BLaER1 treated with 17β-estradiol and CSF1 and Interleukin-3, amounts not matched to agents 10 nM and 100 nM (cell line): ENCODE measurements around the gene FGD4.
A peak's percentile ranks its signal among the peaks of the same experiment; 100 is the strongest.

Source experiments
- H3K27ac ChIP-seq, 11 experiments: shearing (Covaris generic); formaldehyde crosslinking; 2 replicates each; pipeline ENCODE4 v1.8.1; 2022
- H3K27me3 ChIP-seq, 11 experiments: shearing (Covaris generic); formaldehyde crosslinking; 2 replicates each; pipeline ENCODE4 v1.8.1; 2022
- H3K36me3 ChIP-seq, 11 experiments: shearing (Covaris generic); formaldehyde crosslinking; 2 replicates each; pipeline ENCODE4 v1.8.1; 2022
- H3K4me1 ChIP-seq, 10 experiments: shearing (Covaris generic); formaldehyde crosslinking; 2 replicates each; pipeline ENCODE4 v1.8.1; 2022
- H3K4me2 ChIP-seq, 11 experiments: shearing (Covaris generic); formaldehyde crosslinking; 2 replicates each; pipeline ENCODE4 v1.8.1; 2022
- H3K4me3 ChIP-seq, 10 experiments: shearing (Covaris generic); formaldehyde crosslinking; 2 replicates each; pipeline ENCODE4 v1.8.1; 2022
- H3K9ac ChIP-seq, 11 experiments: shearing (Covaris generic); formaldehyde crosslinking; 2 replicates each; pipeline ENCODE4 v1.8.1; 2022
- H3K9me3 ChIP-seq, 11 experiments: shearing (Covaris generic); formaldehyde crosslinking; replicated peaks in 1 of 11; 2 replicates each; pipeline ENCODE4 v1.8.1; 2022
- H4K20me1 ChIP-seq, 11 experiments: shearing (Covaris generic); formaldehyde crosslinking; 2 replicates each; pipeline ENCODE4 v1.8.1; 2022
- Cebpa-rat ChIP-seq, 11 experiments: shearing (Covaris generic); IDR thresholded peaks; 2 replicates each; pipeline ENCODE4 v1.8.1; 2022

FGD4 gene

DNA sequence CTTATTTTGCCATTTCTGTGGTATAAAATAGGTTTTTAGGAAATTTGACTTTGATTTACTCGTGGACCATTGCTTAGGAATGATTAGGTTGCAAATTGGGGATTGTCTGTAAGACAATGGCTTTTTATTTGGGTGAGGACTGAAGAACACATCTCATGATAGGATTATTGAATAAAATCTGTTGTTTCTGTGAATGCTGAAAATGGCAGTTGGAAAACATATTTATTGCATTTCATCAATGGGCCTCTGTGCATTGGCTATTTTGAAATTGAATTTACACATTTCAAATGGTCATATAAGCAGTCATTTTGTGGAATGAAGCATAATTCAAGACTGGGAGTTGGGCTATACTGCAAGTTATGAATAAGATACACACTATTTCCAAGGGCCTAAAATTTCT, 46.0 kb downstream of the FGD4 start:
- H4K20me1 ChIP-seq, result no peaks in the 10 kb centered on the region
- H3K27me3 ChIP-seq, result no peaks in the 10 kb centered on the region
- peak overlapping the region in 2 of 11 experiments; percentile 4 to 31; a peak in 3 of 22 replicates for H3K4me2 ChIP-seq
- no peaks in the 10 kb centered on the region; a peak in 1 of 22 replicates for H3K9me3 ChIP-seq
- no peak for TF ChIP-seq Cebpa-rat (IDR thresholded peaks at IDR 0.05)
- peaks cover 6 to 25% (median 17%) of the 10 kb centered on the region in 10 experiments; a peak in 19 of 20 replicates for H3K4me1 ChIP-seq
- no peak overlapping the region for H3K9ac ChIP-seq
- H3K36me3 ChIP-seq, result no peaks in the 10 kb centered on the region
- no peak overlapping the region for H3K27ac ChIP-seq
- no peak overlapping the region for H3K4me3 ChIP-seq

DNA sequence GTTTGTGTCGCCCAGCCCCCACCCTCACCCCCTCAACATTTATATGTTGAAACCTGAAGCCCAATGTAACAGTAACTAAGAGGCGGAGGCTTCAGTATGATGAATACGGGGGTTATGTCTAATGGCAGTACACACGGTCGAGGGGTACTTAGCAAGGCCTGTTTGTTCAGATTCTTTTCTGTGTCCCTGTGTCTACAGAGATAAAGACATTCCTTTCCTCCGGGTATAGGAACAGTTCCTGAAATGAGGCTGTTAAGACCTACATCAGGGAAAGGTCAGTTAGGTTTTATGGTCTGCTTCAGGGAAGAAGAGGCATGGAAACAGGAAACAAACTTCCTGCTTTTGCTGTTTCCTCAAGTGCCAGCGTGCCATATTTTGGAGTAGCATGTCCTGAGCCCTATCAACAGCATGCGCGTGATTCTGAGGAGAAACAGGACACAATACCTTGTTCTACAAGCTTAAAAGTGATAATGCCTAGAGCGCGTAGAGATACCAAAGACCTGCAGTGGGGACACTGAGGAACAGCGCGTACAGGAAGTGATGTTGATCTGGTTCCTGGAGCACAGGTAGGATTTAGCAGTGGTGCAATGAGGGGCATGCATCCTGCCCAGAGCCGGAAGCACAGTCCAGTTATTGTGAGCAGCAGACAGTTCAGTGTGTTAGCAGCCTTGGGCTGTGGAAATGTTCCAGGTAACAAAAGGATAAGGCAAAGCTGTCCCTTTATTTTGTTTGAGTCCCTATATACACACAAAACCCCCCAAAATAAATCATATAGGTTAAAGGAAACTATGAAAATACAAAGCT, 47.2 kb downstream of the FGD4 start:
- Histone ChIP-seq H3K4me1 (peaks cover 6 to 25% (median 22%) of the 10 kb centered on the region in 10 experiments; a peak in 19 of 20 replicates), H3K27me3 (no peaks in the 10 kb centered on the region), H3K4me3 (no peak overlapping the region), H3K4me2 (peak overlapping the region in 7 of 11 experiments; percentile 1 to 42 (median 21); a peak in 9 of 22 replicates), H3K36me3 (no peaks in the 10 kb centered on the region), H3K27ac (no peak overlapping the region), H3K9me3 (no peaks in the 10 kb centered on the region; a peak in 1 of 22 replicates), H3K9ac (no peak overlapping the region), H4K20me1 (no peaks in the 10 kb centered on the region)
- TF ChIP-seq Cebpa-rat (IDR thresholded peaks at IDR 0.05), result no peak

DNA sequence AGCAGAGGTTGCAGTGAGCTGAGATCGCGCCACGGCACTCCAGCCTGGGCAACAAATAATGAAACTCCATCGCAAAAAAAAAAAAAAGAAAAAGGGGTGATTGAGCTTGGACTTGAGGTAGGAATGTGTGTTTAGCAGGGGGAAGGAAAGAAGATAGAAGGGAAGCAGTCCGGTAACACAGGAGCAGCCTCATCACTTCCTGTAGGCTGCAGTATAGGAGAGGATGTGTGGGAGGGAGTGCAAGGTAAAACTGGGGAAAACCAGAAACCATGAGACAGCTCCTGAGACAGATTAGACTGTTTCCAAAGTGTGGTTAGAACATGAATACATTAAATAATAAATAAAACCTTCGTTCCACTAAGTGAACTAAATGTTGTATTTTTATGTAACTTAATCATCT, 49.2 kb downstream of the FGD4 start:
- H3K36me3 ChIP-seq, result no peaks in the 10 kb centered on the region
- no peak for TF ChIP-seq Cebpa-rat (IDR thresholded peaks at IDR 0.05)
- peak overlapping the region in 1 of 11 experiments; percentile 44; a peak in 1 of 22 replicates for H3K4me2 ChIP-seq

GRCh38 chr12:32450363-32450762, 51.0 kb downstream of the FGD4 start:
- Histone ChIP-seq H3K4me3 (no peak overlapping the region), H3K27me3 (no peaks in the 10 kb centered on the region), H3K9me3 (no peaks in the 10 kb centered on the region; a peak in 1 of 22 replicates), H3K36me3 (no peaks in the 10 kb centered on the region), H4K20me1 (no peaks in the 10 kb centered on the region), H3K4me1 (peaks cover 5 to 25% (median 11%) of the 10 kb centered on the region in 10 experiments; a peak in 18 of 20 replicates), H3K27ac (no peak overlapping the region), H3K4me2 (peak overlapping the region in 3 of 11 experiments; percentile 11 to 56 (median 17); a peak in 4 of 22 replicates), H3K9ac (no peak overlapping the region)
- TF ChIP-seq Cebpa-rat (IDR thresholded peaks at IDR 0.05), result no peak

More for the DNA sequence above, 49.2 kb downstream of the FGD4 start:
- Histone ChIP-seq H3K4me3 (no peak overlapping the region), H3K27ac (no peak overlapping the region), H4K20me1 (no peaks in the 10 kb centered on the region), H3K9me3 (no peaks in the 10 kb centered on the region; a peak in 1 of 22 replicates), H3K9ac (no peak overlapping the region), H3K27me3 (no peaks in the 10 kb centered on the region), H3K4me1 (peaks cover 6 to 25% (median 22%) of the 10 kb centered on the region in 10 experiments; a peak in 19 of 20 replicates)

- no peaks in the 10 kb centered on the region for H3K36me3 ChIP-seq
- no peak overlapping the region for H3K4me3 ChIP-seq
- H3K9ac ChIP-seq, result no peak overlapping the region
- no peaks in the 10 kb centered on the region; a peak in 1 of 22 replicates for H3K9me3 ChIP-seq
- no peak for TF ChIP-seq Cebpa-rat (IDR thresholded peaks at IDR 0.05)
- no peak overlapping the region for H3K27ac ChIP-seq
- no peaks in the 10 kb centered on the region for H4K20me1 ChIP-seq
- H3K4me1 ChIP-seq, result peaks cover under 1 to 26% (median 10%) of the 10 kb centered on the region in 10 experiments; a peak in 18 of 20 replicates
- H3K27me3 ChIP-seq, result no peaks in the 10 kb centered on the region
- H3K4me2 ChIP-seq, result peak overlapping the region in 3 of 11 experiments; percentile 11 to 56 (median 17); a peak in 5 of 22 replicates
These were observed 51.4 kb downstream of the FGD4 start for GRCh38 chr12:32450768-32451167.

GRCh38 chr12:32451816-32452215, 52.5 kb downstream of the FGD4 start:
- TF ChIP-seq Cebpa-rat (IDR thresholded peaks at IDR 0.05), result no peak
- H3K9ac ChIP-seq, result no peak overlapping the region
- H3K27ac ChIP-seq, result no peak overlapping the region
- H3K9me3 ChIP-seq, result no peaks in the 10 kb centered on the region; a peak in 1 of 22 replicates
- no peak overlapping the region for H3K4me3 ChIP-seq
- H4K20me1 ChIP-seq, result no peaks in the 10 kb centered on the region
- H3K27me3 ChIP-seq, result no peaks in the 10 kb centered on the region
- H3K36me3 ChIP-seq, result no peaks in the 10 kb centered on the region
- no peak overlapping the region for H3K4me2 ChIP-seq
- peaks cover 0 to 36% (median 11%) of the 10 kb centered on the region in 10 experiments; a peak in 17 of 20 replicates for H3K4me1 ChIP-seq

DNA sequence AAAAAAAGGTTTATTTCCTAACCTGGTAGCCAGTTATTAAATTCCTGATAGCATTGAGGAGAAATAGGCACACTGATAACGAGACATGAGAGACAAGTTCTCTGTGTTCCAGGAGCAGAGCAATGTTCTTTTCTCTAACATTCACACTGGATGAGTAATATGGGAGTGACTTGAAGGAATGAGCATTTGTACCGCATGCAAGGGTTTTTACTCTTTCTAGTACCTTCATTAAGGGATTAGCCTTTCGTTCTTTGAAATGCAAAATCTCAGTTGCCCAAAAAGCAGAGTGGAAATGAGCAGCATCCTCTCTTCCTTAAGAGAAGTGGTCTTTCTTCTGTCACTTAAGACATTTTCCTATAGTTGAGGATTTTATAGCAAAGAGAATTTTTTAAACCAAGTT, 54.7 kb downstream of the FGD4 start:
- Histone ChIP-seq H3K27me3 (no peaks in the 10 kb centered on the region), H3K4me3 (no peak overlapping the region), H3K4me2 (no peak overlapping the region), H3K9ac (no peak overlapping the region), H3K27ac (no peak overlapping the region), H3K4me1 (peaks cover 13 to 46% (median 25%) of the 10 kb centered on the region in 10 experiments), H3K36me3 (no peaks in the 10 kb centered on the region), H3K9me3 (no peaks in the 10 kb centered on the region), H4K20me1 (no peaks in the 10 kb centered on the region)
- TF ChIP-seq Cebpa-rat (IDR thresholded peaks at IDR 0.05), result no peak

DNA sequence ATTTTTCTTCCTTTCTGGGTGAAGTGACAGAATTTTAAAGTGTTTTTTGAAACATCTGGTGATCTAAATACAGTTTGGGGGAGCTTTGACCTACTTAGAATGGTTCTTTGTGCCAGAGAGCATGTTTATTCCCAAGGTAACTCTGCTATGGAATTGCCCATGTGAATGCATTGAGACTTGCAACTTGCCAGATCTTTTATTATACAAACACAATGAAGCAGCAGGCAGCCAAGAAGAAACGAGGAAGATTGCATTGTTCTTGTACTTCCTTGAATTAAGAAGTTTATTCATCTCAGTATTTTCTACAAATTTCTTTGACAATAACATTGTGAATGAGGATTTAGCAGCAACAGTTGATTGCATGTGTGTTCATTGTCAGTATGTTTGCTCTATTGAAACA, 55.5 kb downstream of the FGD4 start:
- Histone ChIP-seq H3K4me1 (peaks cover 13 to 42% (median 25%) of the 10 kb centered on the region in 10 experiments), H3K4me2 (no peak overlapping the region), H4K20me1 (no peaks in the 10 kb centered on the region), H3K9me3 (no peaks in the 10 kb centered on the region), H3K27ac (no peak overlapping the region), H3K4me3 (no peak overlapping the region), H3K27me3 (no peaks in the 10 kb centered on the region), H3K36me3 (no peaks in the 10 kb centered on the region), H3K9ac (no peak overlapping the region)
- no peak for TF ChIP-seq Cebpa-rat (IDR thresholded peaks at IDR 0.05)

DNA sequence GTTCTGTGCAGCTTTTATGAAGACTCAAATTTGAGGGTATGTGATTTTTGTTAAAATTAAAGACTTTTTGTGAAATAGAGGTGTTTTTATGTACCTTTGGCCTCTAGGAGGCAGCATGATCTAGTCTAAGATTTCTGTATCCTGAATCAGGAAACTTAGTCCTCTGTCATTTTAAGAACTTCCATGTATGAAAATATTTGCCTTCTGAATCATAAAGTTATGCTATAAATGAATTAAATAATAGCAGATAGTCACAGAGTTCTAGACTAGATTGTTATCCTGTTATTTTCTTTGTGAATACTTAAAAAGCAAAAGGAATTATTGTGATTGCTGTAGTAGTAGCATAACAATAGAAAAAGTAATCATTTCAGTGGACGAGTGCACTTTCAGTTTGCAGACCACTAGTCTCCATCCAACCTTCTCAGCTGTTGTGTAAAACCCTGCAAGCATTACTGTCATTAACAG, 56.3 kb downstream of the FGD4 start:
- Histone ChIP-seq H3K9ac (peak overlapping the region in 5 of 11 experiments; percentile 24 to 70 (median 50); a peak in 9 of 22 replicates), H3K4me1 (peaks cover 13 to 35% (median 25%) of the 10 kb centered on the region in 10 experiments), H3K27ac (peak overlapping the region in 5 of 11 experiments; percentile 4 to 35 (median 18); a peak in 7 of 22 replicates), H3K27me3 (no peaks in the 10 kb centered on the region), H3K4me2 (peak overlapping the region; percentile 28 to 88 (median 63); a peak in 21 of 22 replicates), H3K36me3 (no peaks in the 10 kb centered on the region), H3K4me3 (peak overlapping the region in 5 of 10 experiments; percentile 6 to 51 (median 40); a peak in 7 of 20 replicates), H3K9me3 (no peaks in the 10 kb centered on the region), H4K20me1 (no peaks in the 10 kb centered on the region)
- no peak for TF ChIP-seq Cebpa-rat (IDR thresholded peaks at IDR 0.05)
